A549 (cell line): ENCODE results near the gene EEFSEC. TPM values are rescaled to one million over a fixed set of nuclear protein-coding genes. Genes with fewer than 3 reads are reported as not detected.

Source experiments
- CBX8 ChIP-seq: fragments of 200-600 bp; sonication (generic); IDR thresholded peaks from 2 replicates; pipeline ENCODE4 v1.6.1; 2016
- CEBPB ChIP-seq, 2 experiments: fragments of >200 bp in 1 of 2; sonication (Bioruptor Twin) in 1 of 2; formaldehyde crosslinking in 1 of 2; IDR thresholded peaks; 2 replicates each; pipeline ENCODE4 v1.6.1; 2012 to 2016
- CHD2 ChIP-seq: fragments of 150-350 bp; IDR thresholded peaks from 2 replicates; pipeline ENCODE4 v1.6.1; 2014; ENCODE audit warnings: low read length; ENCODE audit not compliant: partially characterized antibody
- E2F6 ChIP-seq: IDR thresholded peaks from 2 replicates; pipeline ENCODE4 v1.6.1; 2012; ENCODE audit warnings: low read depth, borderline replicate concordance
- EHF ChIP-seq: fragments of 250-450 bp; sonication (Bioruptor Pico); IDR thresholded peaks from 2 replicates; pipeline ENCODE4 v1.5.0; 2020; ENCODE audit warnings: mild to moderate bottlenecking
- EHMT2 ChIP-seq: fragments of 200-600 bp; sonication (generic); IDR thresholded peaks from 2 replicates; pipeline ENCODE4 v1.6.1; 2016; ENCODE audit warnings: antibody characterized with exemption, low read depth, mild to moderate bottlenecking, moderate library complexity
- ESRRA ChIP-seq: fragments of 150-350 bp; IDR thresholded peaks from 2 replicates; pipeline ENCODE4 v1.6.1; 2014; ENCODE audit warnings: mild to moderate bottlenecking, low read length, borderline replicate concordance
- FOSB ChIP-seq: fragments of 250-450 bp; sonication (Bioruptor Pico); IDR thresholded peaks from 2 replicates; pipeline ENCODE4 v1.5.0; 2020; ENCODE audit warnings: mild to moderate bottlenecking, moderate library complexity
- FOSL2 ChIP-seq, 2 experiments: fragments of 450-650 bp in 1 of 2; fragments of >200 bp in 1 of 2; sonication (Bioruptor Twin) in 1 of 2; formaldehyde crosslinking; IDR thresholded peaks; 2 replicates each; pipeline versions ENCODE4 v1.5.0 to v1.6.1; 2016 to 2020; ENCODE audit warnings: mild to moderate bottlenecking in 1 of 2, moderate library complexity in 1 of 2
- GATA3 ChIP-seq: IDR thresholded peaks from 2 replicates; pipeline ENCODE4 v1.6.1; 2012; ENCODE audit warnings: borderline replicate concordance
- HDAC2 ChIP-seq: fragments of 200-600 bp; sonication (generic); IDR thresholded peaks from 2 replicates; pipeline ENCODE4 v1.6.1; 2016
- HES2 ChIP-seq: fragments of >200 bp; sonication (Bioruptor Twin); formaldehyde crosslinking; IDR thresholded peaks from 2 replicates; pipeline ENCODE4 v1.6.1; 2016
- HOXA7 ChIP-seq: fragments of 250-450 bp; sonication (Bioruptor Pico); IDR thresholded peaks from 2 replicates; pipeline ENCODE4 v1.5.0; 2020; ENCODE audit warnings: mild to moderate bottlenecking, moderate library complexity
- HOXB13 ChIP-seq: fragments of 250-450 bp; sonication (Bioruptor Pico); IDR thresholded peaks from 2 replicates; pipeline ENCODE4 v1.5.0; 2020; ENCODE audit warnings: low read depth, mild to moderate bottlenecking, moderate library complexity
- MAX ChIP-seq: IDR thresholded peaks from 2 replicates; pipeline ENCODE4 v1.6.1; 2012
- MAZ ChIP-seq: fragments of 150-350 bp; IDR thresholded peaks from 2 replicates; pipeline ENCODE4 v1.6.1; 2014; ENCODE audit warnings: antibody characterized with exemption, low read depth, low read length, borderline replicate concordance
- MYC ChIP-seq: IDR thresholded peaks from 2 replicates; pipeline ENCODE4 v1.6.1; 2012; ENCODE audit warnings: mild to moderate bottlenecking, inconsistent platforms, low read length, improper control_type of control experiment, borderline replicate concordance
- NPAS2 ChIP-seq: fragments of 250-450 bp; sonication (Bioruptor Pico); IDR thresholded peaks from 2 replicates; pipeline ENCODE4 v1.8.0; 2022; ENCODE audit warnings: mild to moderate bottlenecking, moderate library complexity, borderline replicate concordance
- NR3C1 ChIP-seq: fragments of >200 bp; sonication (Bioruptor Twin); formaldehyde crosslinking; IDR thresholded peaks from 3 replicates; pipeline ENCODE4 v1.6.1; 2017
- PHF8 ChIP-seq: fragments of 200-600 bp; sonication (generic); IDR thresholded peaks from 2 replicates; pipeline ENCODE4 v1.6.1; 2016; ENCODE audit warnings: low read depth, mild to moderate bottlenecking, antibody characterized with exemption, moderate library complexity, borderline replicate concordance
- POLR2AphosphoS2 ChIP-seq: conservative IDR thresholded peaks from 2 replicates; pipeline ENCODE4 v1.6.1; 2012; ENCODE audit warnings: low read length, improper control_type of control experiment, inconsistent platforms
- RAD21 ChIP-seq, 2 experiments: fragments of >200 bp in 1 of 2; sonication (Bioruptor Twin) in 1 of 2; formaldehyde crosslinking in 1 of 2; IDR thresholded peaks in 1 of 2; conservative IDR thresholded peaks in 1 of 2; 2 replicates in 1 of 2; 3 replicates in 1 of 2; pipeline ENCODE4 v1.6.1; 2012 to 2018; ENCODE audit warnings: inconsistent platforms in 1 of 2
- RCOR1 ChIP-seq: fragments of 150-350 bp; IDR thresholded peaks from 2 replicates; pipeline ENCODE4 v1.6.1; 2014; ENCODE audit warnings: antibody characterized with exemption, low read length, low read depth
- REST ChIP-seq: fragments of 200-600 bp; sonication (generic); IDR thresholded peaks from 2 replicates; pipeline ENCODE4 v1.6.1; 2016; ENCODE audit warnings: antibody characterized with exemption, mild to moderate bottlenecking, moderate library complexity
- RNF2 ChIP-seq: fragments of 200-600 bp; sonication (generic); IDR thresholded peaks from 2 replicates; pipeline ENCODE4 v1.6.1; 2016; ENCODE audit warnings: low read depth, mild to moderate bottlenecking, antibody characterized with exemption, moderate library complexity, borderline replicate concordance
- TFCP2L1 ChIP-seq: fragments of 250-450 bp; sonication (Bioruptor Pico); IDR thresholded peaks from 2 replicates; pipeline ENCODE4 v1.5.0; 2021; ENCODE audit warnings: mild to moderate bottlenecking
- TP53 ChIP-seq: fragments of 250-450 bp; sonication (Bioruptor Pico); IDR thresholded peaks from 2 replicates; pipeline ENCODE4 v1.5.0; 2021; ENCODE audit warnings: mild to moderate bottlenecking, moderate library complexity
- ZC3H11A ChIP-seq: fragments of 450-650 bp; IDR thresholded peaks from 2 replicates; pipeline ENCODE4 v1.6.1; 2014; ENCODE audit warnings: antibody characterized with exemption, mild to moderate bottlenecking
- ZFP36 ChIP-seq: fragments of 450-650 bp; IDR thresholded peaks from 2 replicates; pipeline ENCODE4 v1.6.1; 2014; ENCODE audit warnings: borderline replicate concordance; ENCODE audit not compliant: partially characterized antibody
- ZNF302 ChIP-seq: fragments of 250-450 bp; sonication (Bioruptor Pico); IDR thresholded peaks from 2 replicates; pipeline ENCODE4 v1.9.0; 2021; ENCODE audit warnings: inconsistent platforms, mild to moderate bottlenecking, moderate library complexity
- polyA plus RNA-seq, 4 experiments: library from polyadenylated mRNA; depleted of rRNA in 3 of 4; stranded (reverse); fragments of >200 nt; fragmentation: RNase III in 1 of 4; extraction: RNeasy Plus Mini Kit Qiagen cat#74134 plus additional on column Dnase treatment in 1 of 4; gene quantifications; 2 replicates in 3 of 4; 3 replicates in 1 of 4; pipeline ENCODE4 v1.2.3, GENCODE V29; 2011 to 2017

Gene EEFSEC
- polyA plus RNA-seq, 2 of the 4 experiments (the other 2 are of a cell fraction) = 6.9 to 7.3 TPM

GRCh38 chr3:128153156-128154041 is at the start of gene EEFSEC (continued):
- TF ChIP-seq E2F6 = peak; percentile 59; the same call in 1 of the 2 replicates
- TF ChIP-seq CBX8 = no peak
- TF ChIP-seq PHF8 = peak; percentile 86
- no peak for TF ChIP-seq HOXB13 (CRISPR knock-in tag)
- no peak for TF ChIP-seq EHMT2
- TF ChIP-seq TFCP2L1 = no peak
- TF ChIP-seq HOXA7 = no peak
- no peak for TF ChIP-seq CHD2
- no peak for TF ChIP-seq NPAS2 (CRISPR knock-in tag)
- peak; percentile 82 for TF ChIP-seq MAX
- TF ChIP-seq GATA3 = no peak
- no peak for TF ChIP-seq NR3C1
- no peak for TF ChIP-seq ZFP36
- no peak for TF ChIP-seq HDAC2
- TF ChIP-seq CEBPB (IDR thresholded peaks at IDR 0.05) = no peak
- no peak for TF ChIP-seq POLR2AphosphoS2
- no peak for TF ChIP-seq RNF2
- TF ChIP-seq HES2 = no peak
- no peak for TF ChIP-seq ZC3H11A
- TF ChIP-seq RAD21 (conservative IDR thresholded peaks at IDR 0.05 in 1 of 2, IDR thresholded peaks at IDR 0.05 in 1 of 2) = no peak
- TF ChIP-seq TP53 (CRISPR knock-in tag) = no peak
- no peak for TF ChIP-seq MYC
- no peak for TF ChIP-seq EHF
- no peak for TF ChIP-seq FOSL2 (IDR thresholded peaks at IDR 0.05)
- TF ChIP-seq FOSL2 (CRISPR knock-in tag; IDR thresholded peaks at IDR 0.05) = no peak
- TF ChIP-seq MAZ = no peak
- no peak for TF ChIP-seq RCOR1
- no peak for TF ChIP-seq FOSB
- no peak for TF ChIP-seq REST
- TF ChIP-seq ZNF302 (CRISPR knock-in tag) = no peak
- no peak for TF ChIP-seq ESRRA
